GM21526 (cell line): ENCODE data around the gene AMPH.
"Not testable (repeated sequence)": the region's sequence is repeated elsewhere in the genome, so short reads cannot be mapped to it uniquely, and the experiment has no call there.

Source experiments
- ATAC-seq: cut with Tn5 transposase; IDR thresholded peaks from one replicate; pipeline ENCODE4 v1.9.1; 2021; ENCODE audit warnings: moderate library complexity; ENCODE audit not compliant: unreplicated experiment, low FRiP score

The AMPH gene

DNA sequence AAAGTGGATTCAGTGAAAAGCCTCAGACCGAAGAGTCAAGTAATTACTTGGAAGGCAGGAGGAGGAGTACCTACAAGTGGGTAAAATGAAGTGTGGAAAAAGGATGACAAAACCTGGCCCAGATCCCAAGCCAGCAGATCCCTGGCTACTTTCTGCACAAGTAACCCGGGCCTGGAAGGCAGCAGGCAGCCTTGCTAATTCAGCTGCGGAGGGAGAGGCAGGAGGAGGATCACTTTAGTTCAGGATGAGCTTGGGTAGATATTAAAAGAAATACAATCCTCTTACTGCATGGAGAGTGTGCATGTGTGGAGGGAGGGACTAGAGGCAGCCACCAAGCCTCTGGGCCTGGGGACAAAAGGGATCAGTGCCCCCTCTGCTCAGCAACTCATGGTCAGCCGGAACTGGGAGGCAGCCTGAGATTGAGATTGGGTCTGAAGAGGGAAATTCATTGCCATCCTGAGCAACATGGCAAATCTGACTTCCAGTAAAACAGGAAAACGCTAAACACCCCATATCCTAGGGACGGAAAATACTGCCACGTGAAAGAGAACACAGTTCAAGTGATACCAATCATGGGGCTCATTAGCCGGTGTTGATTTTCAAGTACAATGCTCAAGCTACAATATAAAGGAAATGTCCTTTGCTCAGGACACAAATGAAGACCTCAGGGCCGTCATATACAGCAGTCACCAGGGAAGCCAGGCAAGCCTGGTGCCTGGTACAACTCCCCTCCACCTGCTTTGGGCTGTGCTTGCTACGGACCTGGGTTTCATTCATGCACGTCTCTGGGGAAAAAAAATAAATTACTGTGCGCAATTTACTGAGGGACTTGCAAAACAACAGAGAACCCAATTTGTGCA, 1.3 kb downstream of the AMPH start:
- ATAC-seq, result no peak

DNA sequence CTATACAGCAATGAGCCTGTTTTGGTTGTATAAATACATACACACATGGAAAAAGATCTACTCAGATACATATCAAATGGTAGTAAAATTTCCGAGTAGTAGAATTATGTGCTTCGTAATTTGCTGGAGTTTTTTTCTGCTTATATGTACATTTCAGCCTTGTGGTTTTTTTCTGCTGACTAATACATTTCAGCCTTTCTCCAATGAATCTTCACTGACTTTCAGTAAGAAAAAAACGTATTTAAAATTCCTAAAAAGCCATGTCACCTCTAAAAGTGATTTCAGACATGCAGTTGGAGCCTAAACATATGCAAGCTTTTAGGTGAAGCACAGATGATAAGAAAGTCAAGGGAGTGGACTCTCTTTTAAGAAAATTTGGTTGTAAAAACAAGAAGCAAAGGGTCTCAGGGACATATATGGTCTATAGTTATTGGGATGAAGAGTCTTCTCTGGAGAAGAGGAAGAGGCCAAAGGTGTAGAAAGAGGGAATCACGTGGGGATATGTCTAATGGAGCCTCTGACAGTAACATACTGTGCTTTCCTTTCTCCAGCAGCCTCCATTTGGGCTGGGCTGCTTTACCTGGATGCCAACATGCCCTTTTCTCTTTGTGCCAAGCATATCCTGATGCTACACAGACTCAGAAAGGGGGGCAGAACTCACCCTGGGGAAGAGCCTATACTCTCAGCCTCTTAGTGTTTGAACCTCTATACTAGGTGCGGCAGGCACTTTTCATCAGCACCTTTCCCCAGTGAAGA, 2.4 kb downstream of the AMPH start:
- ATAC-seq, result no peak

DNA sequence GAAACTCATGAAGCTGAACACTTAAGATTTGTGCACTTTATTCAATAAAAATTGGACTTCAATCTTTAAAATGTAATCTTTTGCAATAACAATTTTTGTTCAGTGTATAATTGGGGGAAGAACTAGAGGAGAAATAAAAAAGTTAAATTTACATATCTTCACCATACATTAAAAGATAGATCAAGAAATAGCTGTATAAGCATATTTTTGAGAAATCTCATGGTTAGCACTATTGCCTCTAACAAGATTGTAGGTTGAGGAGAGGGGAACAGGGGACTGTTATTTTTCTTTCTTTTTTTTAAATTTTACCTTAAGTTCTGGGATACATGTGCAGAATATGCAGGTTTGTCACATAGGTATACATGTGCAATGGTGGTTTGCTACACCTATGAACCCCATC, 5.3 kb downstream of the AMPH start:
- ATAC-seq, result no peak

DNA sequence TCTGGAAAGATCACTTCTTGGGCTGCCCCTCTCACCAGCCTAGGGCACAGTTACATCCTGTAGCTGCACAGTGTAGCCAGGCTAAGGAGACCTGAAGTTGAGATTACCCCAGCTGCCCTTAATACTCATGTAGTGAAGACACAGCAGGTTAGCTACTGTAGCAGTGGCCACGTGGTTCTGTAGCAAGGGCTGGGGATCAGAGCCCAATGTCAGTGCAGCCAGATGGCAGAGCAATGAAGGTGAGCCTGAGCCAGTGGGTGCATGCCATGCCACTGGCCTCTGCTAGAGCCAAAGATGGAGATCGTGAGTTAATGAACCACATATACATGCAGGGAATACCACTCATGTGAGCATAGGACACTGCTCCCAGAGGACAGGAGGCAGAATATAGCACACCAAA, 15.5 kb downstream of the AMPH start:
- no peak for ATAC-seq

DNA sequence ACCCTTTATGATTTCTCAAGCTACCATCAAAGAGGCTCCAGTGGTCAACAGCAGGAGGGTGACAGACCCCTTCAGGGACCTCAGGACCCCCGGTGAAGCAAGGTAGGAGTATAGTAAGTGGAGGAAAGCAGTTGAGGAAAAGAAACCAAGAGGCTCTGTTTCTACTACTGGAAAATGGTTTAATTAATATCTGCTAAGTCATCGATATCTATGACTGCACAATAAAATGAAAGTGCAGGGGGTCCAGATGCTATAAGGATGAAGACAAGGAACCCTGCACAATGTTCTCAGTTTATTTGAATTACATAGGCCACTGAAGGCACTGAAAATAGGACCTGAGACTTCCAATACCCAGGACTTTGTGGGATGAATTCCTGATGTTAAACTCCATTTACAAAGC, 23.7 kb downstream of the AMPH start:
- ATAC-seq, result no peak

DNA sequence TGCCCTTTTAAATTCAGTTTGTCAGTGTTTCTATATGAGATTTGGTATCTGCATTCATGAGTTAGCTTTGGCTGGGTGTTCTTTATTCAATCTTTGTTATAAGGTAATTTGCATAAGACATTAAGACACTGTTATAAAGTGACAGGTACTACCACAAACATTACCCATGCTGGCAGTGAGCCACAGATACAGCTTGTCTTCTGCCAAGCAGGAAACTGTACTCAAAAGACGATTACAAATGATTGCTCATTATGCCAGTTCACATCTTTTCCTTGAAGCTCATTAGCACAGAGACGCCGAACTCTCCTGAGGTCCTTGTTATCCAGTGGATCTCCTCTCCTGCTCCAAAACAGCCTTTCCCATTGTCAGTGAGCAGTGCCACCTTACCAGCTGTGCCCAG, 30.4 kb downstream of the AMPH start:
- ATAC-seq, result no peak

DNA sequence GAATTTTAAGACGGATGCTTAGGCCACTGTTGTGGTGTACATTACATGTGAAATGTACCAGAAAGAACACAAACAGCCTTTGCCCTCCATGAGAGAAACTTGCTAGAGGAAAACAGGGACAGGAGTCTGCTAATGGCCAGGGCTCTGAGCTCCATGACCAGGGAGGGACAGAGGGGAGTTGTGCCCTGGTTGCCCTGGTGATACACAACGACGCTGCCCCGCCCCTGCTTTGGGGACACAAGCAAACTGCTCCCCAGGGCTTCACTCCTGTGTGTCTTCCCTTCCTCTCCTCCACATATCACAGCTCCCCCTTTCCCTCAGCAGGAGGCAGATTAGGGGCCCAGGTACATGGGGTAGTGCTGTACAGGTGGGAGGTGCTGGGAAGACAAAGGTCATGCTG, 36.2 kb downstream of the AMPH start:
- ATAC-seq, result no peak

DNA sequence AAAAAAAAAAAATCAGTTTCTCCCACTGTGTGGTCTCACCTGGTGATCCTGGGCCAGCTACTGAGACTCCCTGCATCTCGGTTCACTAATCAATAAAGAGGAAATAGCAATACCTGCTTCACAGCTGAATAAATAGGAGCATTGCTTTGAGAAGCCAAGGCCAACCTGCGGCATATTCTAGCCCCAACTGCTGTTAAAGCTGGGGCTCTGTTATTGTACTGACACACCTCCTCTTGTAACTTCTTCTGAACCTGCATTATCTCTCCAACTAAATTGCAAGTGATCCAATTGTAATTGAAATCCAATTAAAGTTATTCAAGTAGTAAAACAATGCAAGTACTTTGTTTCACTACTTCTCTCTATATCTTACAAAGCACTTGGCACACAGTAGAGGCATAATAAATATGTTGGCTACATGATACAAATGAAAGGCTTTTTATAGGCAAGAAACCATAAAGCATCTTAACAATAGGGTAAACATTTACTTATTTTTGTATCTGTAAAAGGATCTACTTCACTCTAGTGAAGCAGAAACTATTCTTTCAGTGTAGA, 38.4 kb downstream of the AMPH start:
- no peak for ATAC-seq

DNA sequence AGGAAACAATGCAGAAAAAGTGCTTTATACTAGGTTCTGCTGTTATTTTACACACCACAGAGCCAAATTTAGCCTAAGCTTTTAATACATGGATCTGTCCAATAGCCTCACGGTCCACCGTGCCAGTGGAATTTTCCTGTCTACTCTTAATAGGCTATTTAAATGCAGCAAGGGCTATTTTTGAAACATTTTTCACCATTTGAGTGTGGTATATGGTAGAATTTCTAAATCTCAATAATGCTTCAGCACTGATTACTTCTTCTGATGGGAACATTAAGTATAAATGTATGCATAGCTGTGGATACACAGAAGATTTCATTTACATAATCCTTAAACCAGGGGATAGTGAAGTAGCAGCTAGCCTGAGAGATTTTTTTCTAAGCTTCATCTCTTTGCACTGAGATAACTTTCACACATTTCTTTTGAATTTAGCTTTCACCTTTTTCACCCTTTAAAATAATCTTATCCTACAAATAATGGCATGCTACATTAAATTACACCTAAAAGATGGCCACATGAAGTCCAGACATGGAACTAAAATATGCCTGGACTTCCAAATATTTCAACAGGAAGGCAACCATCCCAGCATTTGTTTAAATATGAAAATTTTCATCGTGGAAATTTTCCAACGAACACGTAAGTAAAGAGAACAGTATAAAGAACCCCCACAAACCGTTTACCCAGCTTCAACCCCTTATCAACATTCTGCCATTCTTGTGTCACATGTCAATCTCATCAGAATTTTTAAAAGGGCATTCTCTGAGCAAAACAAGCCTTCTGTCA, 45.4 kb downstream of the AMPH start:
- ATAC-seq, result no peak

DNA sequence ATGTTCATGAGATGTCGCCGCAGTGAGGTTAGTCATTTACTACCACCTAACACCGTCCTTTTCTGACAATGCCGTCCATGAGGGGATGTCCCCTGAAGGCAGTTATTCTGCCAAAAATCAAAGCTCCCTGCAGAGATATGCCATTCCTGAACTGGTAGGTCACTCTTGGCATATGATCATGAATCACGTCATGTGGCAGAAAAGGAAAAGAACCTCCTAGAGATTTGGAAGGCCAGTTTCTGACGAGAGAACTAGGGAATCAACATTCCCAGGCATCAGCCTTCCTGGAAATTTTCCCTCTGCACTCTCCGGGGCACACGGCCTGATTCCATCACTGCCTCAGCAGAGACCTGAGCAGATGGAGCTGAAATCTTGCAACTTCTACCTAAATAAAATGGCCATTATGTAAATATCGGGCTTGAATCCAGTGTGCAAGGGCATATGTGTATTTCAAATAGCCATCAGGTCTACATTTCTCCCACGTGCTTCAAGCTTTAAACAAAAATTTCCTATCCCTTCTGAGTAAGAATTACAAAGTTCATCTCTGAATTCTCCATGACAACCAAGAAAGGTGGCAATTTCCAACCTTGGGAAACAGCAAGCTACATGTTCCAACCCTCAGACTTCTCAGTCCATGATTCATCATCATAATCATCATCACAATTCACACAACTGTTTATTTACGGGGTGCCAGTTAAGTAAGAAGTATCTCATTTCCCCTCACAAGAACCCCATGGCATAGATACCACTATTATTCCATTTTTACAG, 46.5 kb downstream of the AMPH start:
- ATAC-seq, result no peak

DNA sequence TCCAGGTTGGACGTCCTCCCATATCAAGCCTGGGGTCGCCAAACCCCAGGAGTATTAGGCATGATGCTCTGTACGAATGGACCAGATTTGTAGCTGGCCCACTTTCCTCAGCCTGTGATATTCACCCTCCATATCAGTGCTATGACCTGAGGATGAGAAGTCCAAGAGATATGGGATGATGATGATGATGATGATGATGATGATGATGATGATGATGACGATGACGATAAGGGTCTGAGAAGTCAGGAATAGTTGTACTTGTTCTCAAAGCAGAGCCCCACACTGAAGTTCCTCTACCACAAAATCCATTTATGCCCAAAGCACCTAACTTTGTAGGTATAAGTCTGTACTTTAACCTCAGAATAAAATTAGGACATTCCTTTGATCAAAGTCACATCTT, 50.7 kb downstream of the AMPH start:
- ATAC-seq, result no peak

DNA sequence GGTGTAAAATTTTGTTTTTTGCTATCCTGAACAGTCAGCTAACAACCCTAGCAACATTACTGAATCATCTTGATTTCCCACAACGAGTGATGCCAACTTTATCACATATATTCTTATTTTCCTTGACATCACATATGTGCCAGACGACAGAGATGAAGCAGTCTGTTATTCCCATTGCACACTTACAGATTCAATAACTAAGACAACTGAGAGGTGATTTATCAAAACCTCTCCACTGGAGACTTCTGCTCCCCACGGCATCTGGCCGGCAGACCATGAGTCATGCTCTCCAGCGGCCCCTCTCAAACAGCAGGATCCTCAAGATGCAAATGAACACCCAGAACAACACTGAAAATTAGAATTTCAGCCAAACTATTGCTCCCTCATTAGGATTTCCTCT, 57.1 kb downstream of the AMPH start:
- no peak for ATAC-seq

DNA sequence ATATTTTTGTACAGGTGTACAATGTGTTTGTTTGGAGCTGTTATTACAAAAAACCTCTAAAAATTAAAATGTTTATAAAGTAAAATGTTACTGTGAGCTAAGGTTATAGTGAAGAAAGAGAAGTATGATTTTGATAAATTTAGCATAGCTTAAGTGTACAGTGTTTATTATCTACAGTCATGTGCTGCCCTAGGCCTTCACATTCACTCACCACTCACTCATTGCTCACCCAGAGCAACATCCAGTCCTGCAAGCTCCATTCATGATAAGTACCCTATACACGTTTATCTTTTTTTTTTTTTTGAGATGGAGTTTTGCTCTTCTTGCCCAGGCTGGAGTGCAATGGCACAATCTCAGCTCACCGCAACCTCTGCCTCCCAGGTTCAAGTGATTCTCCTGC, 59.6 kb downstream of the AMPH start:
- not testable (repeated sequence) for ATAC-seq

DNA sequence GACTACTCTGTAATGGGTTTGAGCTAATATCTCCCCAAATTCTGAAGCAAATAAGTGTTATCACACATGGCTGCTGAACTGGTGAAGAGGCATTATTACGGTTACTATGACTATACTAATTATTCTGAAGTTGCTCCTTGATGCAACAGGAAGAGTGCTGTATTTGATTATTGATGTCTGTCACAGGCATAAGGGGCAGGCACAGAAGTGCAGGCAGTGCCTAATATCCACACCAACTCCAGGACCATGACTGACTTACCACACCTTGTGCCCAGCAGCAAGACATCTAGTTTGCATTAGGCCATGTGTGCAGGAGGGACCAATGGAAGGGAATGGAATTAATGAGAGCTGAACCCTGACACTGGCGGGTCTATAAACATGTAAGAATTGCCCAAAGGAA, 62.7 kb downstream of the AMPH start:
- ATAC-seq, result no peak

DNA sequence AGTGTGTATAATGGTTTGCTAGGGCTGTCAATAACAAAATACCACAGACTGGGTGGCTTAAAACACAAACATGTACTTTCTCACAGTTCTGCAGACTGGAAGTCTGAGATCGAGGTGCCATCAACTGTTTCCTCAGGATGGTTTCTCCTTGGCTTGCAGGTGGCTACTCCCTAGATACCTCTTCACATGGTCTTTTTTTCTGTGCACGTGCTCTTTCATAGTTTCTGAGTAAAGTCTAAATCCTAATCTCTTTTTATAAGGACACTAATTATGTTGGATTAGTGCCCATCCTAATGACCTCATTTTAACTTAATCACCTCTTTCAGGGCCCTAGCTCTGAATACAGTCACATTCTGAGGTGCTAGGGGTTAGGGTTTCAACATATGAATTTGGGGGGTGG, 65.9 kb downstream of the AMPH start:
- ATAC-seq, result no peak

DNA sequence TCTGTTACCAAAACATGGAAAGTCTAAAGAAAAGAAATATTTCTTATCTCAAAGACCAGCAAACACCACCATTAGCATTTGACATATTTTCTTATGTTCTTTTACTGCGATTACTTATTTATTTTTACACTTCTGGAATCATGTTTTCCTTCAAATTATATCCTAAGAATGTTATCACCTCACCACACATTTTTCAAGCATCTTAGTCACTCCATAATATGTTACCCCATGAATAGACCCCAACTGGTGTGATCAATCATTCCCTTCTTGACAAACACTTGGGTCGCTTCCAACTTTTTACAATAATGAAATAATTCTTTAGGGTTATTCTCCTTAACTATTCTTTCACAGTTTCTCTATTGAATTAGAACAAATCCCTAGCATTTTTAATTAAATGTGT, 67.4 kb downstream of the AMPH start:
- ATAC-seq, result no peak

DNA sequence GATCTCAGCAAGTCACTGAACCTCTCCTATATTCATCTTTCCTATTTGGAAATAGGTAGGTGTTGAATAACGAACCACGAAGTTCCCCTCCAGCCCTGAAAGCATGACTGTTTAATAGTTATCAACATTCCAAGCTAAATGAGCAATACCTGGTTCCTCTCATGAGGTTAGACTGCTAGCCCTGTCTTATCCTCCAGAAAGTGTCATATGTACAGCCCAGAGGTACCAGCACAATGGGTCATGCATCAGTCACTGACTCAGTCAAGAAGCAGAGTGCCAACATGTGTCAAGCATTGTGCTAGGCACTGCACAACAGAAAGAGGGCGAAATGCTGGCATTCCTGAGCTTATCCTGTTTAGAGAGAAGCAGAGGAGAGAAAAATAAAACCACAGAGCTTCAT, 70.0 kb downstream of the AMPH start:
- no peak for ATAC-seq

DNA sequence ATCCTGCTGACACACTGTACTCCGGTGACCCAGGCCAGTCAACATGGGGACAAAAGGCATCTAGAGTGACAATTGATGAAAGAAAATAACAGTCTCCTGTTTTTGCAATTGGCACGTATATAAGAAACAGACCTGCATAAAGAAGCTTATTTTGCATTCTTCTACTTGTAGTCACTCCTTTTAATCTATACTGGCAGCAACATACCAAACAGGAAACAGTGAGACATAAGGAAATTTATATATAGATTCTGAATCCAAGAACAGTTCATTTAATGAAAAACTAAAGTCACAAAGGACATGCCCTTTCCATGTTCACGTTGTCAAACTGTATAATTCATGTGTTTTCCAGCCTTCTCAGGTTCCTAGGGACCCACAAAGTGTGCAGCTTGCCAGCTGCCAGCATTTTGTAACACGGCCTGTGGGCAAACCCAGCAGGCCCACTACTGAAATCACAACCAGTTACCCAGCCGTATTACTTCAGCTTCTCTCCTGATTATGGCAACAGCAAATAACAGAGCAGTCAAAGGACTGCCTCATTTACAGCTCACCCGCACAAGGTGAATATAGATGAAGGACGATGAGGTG, 72.3 kb downstream of the AMPH start:
- no peak for ATAC-seq

DNA sequence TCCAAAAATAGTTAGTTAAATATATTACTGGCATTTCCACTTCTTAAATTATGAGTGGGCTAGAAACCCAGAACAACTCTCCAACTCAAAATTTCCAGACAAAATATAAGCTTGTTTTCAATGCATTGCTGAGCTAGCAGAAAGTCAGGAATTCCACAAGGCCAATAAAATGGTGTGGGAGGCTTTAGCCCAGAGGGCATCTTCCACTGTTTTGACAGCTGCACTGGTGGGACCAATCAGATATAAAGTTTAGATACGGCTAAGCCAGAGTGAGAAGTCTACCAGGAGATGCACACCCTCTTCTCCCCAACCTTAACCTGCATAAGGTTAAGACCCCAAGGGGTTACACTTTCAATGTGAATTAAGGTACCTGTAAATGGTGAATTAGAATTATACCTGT, 76.6 kb downstream of the AMPH start:
- ATAC-seq, result no peak

DNA sequence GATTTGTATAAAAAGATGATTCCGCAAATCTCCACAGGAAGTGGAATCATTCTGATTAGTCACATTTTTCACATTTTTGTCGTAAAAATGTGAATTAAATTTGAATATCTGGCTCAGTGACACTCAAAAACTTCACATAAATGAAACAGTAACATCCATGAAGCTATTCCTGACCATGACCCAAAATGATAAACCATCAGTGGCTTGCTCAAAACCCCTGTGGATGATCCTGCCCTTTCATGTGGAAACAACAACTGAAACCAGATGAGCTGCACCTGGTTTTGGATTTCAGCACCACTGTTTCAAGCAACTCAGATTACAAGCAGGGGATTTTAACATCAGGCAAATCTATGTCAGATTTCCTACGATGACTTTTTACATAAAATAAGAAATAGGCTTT, 80.3 kb downstream of the AMPH start:
- ATAC-seq, result no peak
